ENCODE results near the gene ADAMTSL3.

GRCh38 chr15:83698294-83698693 lies 44.4 kb downstream of the ADAMTSL3 start:
- TF ChIP-seq RAD21 (IDR thresholded peaks at IDR 0.05; ENCODE audit: low read depth) (no peak), TEAD4 (IDR thresholded peaks at IDR 0.05) (no peak), EGR1 (IDR thresholded peaks at IDR 0.05) (no peak), YY1 (IDR thresholded peaks at IDR 0.05; ENCODE audit: low read depth) (no peak), TAF1 (IDR thresholded peaks at IDR 0.05; ENCODE audit: low read depth) (no peak)
